Measurements from ENCODE around the gene CCDC93. TPM values are rescaled to one million over a fixed set of nuclear protein-coding genes. Genes with fewer than 3 reads are reported as not detected.
"Not testable (repeated sequence)": the region's sequence is repeated elsewhere in the genome, so short reads cannot be mapped to it uniquely, and the experiment has no call there.

CCDC93 gene
- polyA plus RNA-seq, 1 donor from 2014 or later: 98.4 TPM

DNA sequence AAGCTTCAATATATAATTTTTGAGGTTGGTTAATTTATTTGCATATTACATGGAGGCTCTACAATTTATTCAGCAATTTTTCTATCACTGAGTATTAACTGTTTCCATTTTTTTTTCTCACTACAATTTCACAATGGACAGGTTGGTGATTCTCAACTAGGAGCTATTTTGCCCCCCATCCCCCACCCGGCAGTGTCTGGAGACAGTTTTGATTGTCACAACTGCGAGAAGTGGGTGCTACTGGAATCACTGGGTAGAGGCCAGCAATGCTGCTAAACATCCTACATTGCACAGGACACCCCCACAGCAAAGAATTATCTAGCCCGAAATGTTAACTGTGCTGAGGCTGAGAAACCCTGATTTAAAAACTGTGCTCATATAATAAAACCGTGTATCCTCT is 82.6 kb downstream of the CCDC93 start:
- Histone ChIP-seq H2AFZ (ENCODE audit: low read depth, low read length) (no peak overlapping the region), H3F3A (ENCODE audit: insufficient read depth, low read length, poor library complexity, severe bottlenecking) (no peaks in the 10 kb centered on the region), H4K20me1 (ENCODE audit: insufficient read depth) (no peaks in the 10 kb centered on the region), H3K36me3 (ENCODE audit: insufficient read depth, low read length) (peaks cover 14% of the 10 kb centered on the region), H3K79me2 (replicated peaks; ENCODE audit: insufficient read depth, low read length) (no peaks in the 10 kb centered on the region), H3K4me2 (ENCODE audit: low read length) (no peak overlapping the region), H3K27me3 (ENCODE audit: insufficient read depth, low read depth, low read length) (no peaks in the 10 kb centered on the region), H3K9ac (ENCODE audit: low read length) (no peak overlapping the region), H3K9me3 (ENCODE audit: low read length) (no peaks in the 10 kb centered on the region), H3K27ac (ENCODE audit: low read length) (no peak overlapping the region), H3K4me3 (ENCODE audit: low read length) (no peak overlapping the region), H3K9me2 (ENCODE audit: insufficient read depth, low read length) (no peaks in the 10 kb centered on the region)
- TF ChIP-seq POLR2AphosphoS5 (IDR thresholded peaks at IDR 0.05): no peak
- TF ChIP-seq MXI1 (conservative IDR thresholded peaks at IDR 0.05; ENCODE audit: poor library complexity, severe bottlenecking): no peak
- TF ChIP-seq TAF1 (IDR thresholded peaks at IDR 0.05; ENCODE audit: low read depth): no peak
- TF ChIP-seq EZH2 (IDR thresholded peaks at IDR 0.05; ENCODE audit: borderline replicate concordance, insufficient read depth, low read length, poor library complexity, severe bottlenecking): no peak
- TF ChIP-seq, protein P1, sequence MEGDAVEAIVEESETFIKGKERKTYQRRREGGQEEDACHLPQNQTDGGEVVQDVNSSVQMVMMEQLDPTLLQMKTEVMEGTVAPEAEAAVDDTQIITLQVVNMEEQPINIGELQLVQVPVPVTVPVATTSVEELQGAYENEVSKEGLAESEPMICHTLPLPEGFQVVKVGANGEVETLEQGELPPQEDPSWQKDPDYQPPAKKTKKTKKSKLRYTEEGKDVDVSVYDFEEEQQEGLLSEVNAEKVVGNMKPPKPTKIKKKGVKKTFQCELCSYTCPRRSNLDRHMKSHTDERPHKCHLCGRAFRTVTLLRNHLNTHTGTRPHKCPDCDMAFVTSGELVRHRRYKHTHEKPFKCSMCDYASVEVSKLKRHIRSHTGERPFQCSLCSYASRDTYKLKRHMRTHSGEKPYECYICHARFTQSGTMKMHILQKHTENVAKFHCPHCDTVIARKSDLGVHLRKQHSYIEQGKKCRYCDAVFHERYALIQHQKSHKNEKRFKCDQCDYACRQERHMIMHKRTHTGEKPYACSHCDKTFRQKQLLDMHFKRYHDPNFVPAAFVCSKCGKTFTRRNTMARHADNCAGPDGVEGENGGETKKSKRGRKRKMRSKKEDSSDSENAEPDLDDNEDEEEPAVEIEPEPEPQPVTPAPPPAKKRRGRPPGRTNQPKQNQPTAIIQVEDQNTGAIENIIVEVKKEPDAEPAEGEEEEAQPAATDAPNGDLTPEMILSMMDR (IDR thresholded peaks at IDR 0.05; ENCODE audit: poor library complexity, severe bottlenecking): no peak
- TF ChIP-seq EP300 (conservative IDR thresholded peaks at IDR 0.05; ENCODE audit: poor library complexity, severe bottlenecking): no peak

- no peaks in the 10 kb centered on the region for H3F3A ChIP-seq (ENCODE audit: insufficient read depth, low read length, poor library complexity, severe bottlenecking)
- H2AFZ ChIP-seq (ENCODE audit: low read depth, low read length): no peak overlapping the region
- no peak overlapping the region for H3K4me2 ChIP-seq (ENCODE audit: low read length)
- H3K4me3 ChIP-seq (ENCODE audit: low read length): no peak overlapping the region
- no peaks in the 10 kb centered on the region for H3K9me2 ChIP-seq (ENCODE audit: insufficient read depth, low read length)
- TF ChIP-seq, protein P2, sequence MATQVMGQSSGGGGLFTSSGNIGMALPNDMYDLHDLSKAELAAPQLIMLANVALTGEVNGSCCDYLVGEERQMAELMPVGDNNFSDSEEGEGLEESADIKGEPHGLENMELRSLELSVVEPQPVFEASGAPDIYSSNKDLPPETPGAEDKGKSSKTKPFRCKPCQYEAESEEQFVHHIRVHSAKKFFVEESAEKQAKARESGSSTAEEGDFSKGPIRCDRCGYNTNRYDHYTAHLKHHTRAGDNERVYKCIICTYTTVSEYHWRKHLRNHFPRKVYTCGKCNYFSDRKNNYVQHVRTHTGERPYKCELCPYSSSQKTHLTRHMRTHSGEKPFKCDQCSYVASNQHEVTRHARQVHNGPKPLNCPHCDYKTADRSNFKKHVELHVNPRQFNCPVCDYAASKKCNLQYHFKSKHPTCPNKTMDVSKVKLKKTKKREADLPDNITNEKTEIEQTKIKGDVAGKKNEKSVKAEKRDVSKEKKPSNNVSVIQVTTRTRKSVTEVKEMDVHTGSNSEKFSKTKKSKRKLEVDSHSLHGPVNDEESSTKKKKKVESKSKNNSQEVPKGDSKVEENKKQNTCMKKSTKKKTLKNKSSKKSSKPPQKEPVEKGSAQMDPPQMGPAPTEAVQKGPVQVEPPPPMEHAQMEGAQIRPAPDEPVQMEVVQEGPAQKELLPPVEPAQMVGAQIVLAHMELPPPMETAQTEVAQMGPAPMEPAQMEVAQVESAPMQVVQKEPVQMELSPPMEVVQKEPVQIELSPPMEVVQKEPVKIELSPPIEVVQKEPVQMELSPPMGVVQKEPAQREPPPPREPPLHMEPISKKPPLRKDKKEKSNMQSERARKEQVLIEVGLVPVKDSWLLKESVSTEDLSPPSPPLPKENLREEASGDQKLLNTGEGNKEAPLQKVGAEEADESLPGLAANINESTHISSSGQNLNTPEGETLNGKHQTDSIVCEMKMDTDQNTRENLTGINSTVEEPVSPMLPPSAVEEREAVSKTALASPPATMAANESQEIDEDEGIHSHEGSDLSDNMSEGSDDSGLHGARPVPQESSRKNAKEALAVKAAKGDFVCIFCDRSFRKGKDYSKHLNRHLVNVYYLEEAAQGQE (IDR thresholded peaks at IDR 0.05; ENCODE audit: borderline replicate concordance): no peak
- TF ChIP-seq, protein P1 (IDR thresholded peaks at IDR 0.05; ENCODE audit: poor library complexity, severe bottlenecking): no peak
- TF ChIP-seq TAF1 (IDR thresholded peaks at IDR 0.05; ENCODE audit: low read depth): no peak
- no peak for TF ChIP-seq EP300 (conservative IDR thresholded peaks at IDR 0.05; ENCODE audit: poor library complexity, severe bottlenecking)
- TF ChIP-seq SMC3 (conservative IDR thresholded peaks at IDR 0.05; ENCODE audit: poor library complexity): no peak
- H4K20me1 ChIP-seq (ENCODE audit: insufficient read depth): no peaks in the 10 kb centered on the region
- no peaks in the 10 kb centered on the region for H3K9me3 ChIP-seq (ENCODE audit: low read length)
- no peaks in the 10 kb centered on the region for H3K79me2 ChIP-seq (replicated peaks; ENCODE audit: insufficient read depth, low read length)
- no peak overlapping the region for H3K27ac ChIP-seq (ENCODE audit: low read length)
- H3K36me3 ChIP-seq (ENCODE audit: insufficient read depth, low read length): peaks cover 14% of the 10 kb centered on the region
- no peaks in the 10 kb centered on the region for H3K27me3 ChIP-seq (ENCODE audit: insufficient read depth, low read depth, low read length)
- H3K9ac ChIP-seq (ENCODE audit: low read length): no peak overlapping the region
Measured at GRCh38 chr2:117930775-117931174, 83.1 kb downstream of the CCDC93 start.

GRCh38 chr2:117923471-117923870 is 90.4 kb downstream of the CCDC93 start:
- not testable (repeated sequence) for H2AFZ ChIP-seq (ENCODE audit: low read depth, low read length); H3K9me3 ChIP-seq (ENCODE audit: low read length); H4K20me1 ChIP-seq (ENCODE audit: insufficient read depth); H3K4me2 ChIP-seq (ENCODE audit: low read length); H3F3A ChIP-seq (ENCODE audit: insufficient read depth, low read length, poor library complexity, severe bottlenecking); H3K9me2 ChIP-seq (ENCODE audit: insufficient read depth, low read length); H3K79me2 ChIP-seq (replicated peaks; ENCODE audit: insufficient read depth, low read length); H3K36me3 ChIP-seq (ENCODE audit: insufficient read depth, low read length); H3K27me3 ChIP-seq (ENCODE audit: insufficient read depth, low read depth, low read length); H3K27ac ChIP-seq (ENCODE audit: low read length); H3K9ac ChIP-seq (ENCODE audit: low read length); H3K4me3 ChIP-seq (ENCODE audit: low read length)

All from neural cell (in vitro differentiated cells).